ENCODE data around the gene TMEM171. TPM values are rescaled to one million over a fixed set of nuclear protein-coding genes. Genes with fewer than 3 reads are reported as not detected.

The TMEM171 gene
- total and polyA plus RNA-seq, 2 of the 4 experiments (the other 2 are of a cell fraction): 3.0 to 5.1 TPM

DNA sequence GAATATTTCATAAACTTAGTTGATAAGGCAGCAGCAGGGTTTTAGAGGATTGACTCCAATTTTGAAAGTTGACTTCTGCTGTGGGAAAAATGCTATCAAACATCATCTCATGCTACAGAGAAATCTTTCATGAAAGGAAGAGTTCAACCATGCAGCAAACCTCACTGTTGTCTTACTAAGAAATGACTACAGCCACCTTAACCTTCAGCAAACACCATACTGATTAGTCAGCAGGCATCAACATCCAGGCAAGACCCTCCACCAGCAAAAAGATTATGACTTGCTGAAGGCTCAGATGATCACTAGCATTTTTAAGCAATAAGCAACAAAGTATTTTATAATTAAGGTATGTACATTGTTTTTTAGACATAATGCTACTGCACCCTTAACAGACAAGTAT, 60.2 kb downstream of the TMEM171 start:
- Histone ChIP-seq H2BK120ac (ENCODE audit: low read depth, low read length) (no peak overlapping the region), H2BK15ac (ENCODE audit: low read depth, low read length) (no peak overlapping the region), H3K9ac (ENCODE audit: low read depth, low read length) (no peak overlapping the region), H3K4me1 (ENCODE audit: control insufficient read depth, insufficient read depth, low read length) (no peaks in the 10 kb centered on the region), H2AFZ (replicated peaks; ENCODE audit: low read length, poor library complexity) (no peak overlapping the region), H3K9me3 (ENCODE audit: control insufficient read depth, insufficient read depth, low read length) (peaks cover 3% of the 10 kb centered on the region), H2BK20ac (ENCODE audit: low read depth, low read length) (no peak overlapping the region), H4K20me1 (ENCODE audit: insufficient read depth, low read length) (no peaks in the 10 kb centered on the region), H2AK5ac (ENCODE audit: low read depth, low read length) (no peak overlapping the region), H3K4ac (ENCODE audit: low read depth, low read length) (no peak overlapping the region), H2AK9ac (replicated peaks; ENCODE audit: low read depth, low read length, poor library complexity) (no peak overlapping the region), H3K56ac (ENCODE audit: extremely low read depth, insufficient read depth, low read length) (no peak overlapping the region), H3K79me1 (ENCODE audit: low read depth in 1 of 2, low read length in 2 of 2) (no peaks in the 10 kb centered on the region), H3K27me3 (ENCODE audit: control insufficient read depth, insufficient read depth, low read length) (peaks cover 18% of the 10 kb centered on the region), H3K23ac (ENCODE audit: low read depth, low read length) (no peak overlapping the region), H3K18ac (ENCODE audit: low read depth, low read length) (no peak overlapping the region), H3K27ac (ENCODE audit: insufficient read depth, low read length) (no peak overlapping the region), H4K91ac (ENCODE audit: insufficient read depth, low read depth, low read length) (no peak overlapping the region), H3K4me2 (ENCODE audit: low read depth, low read length) (no peak overlapping the region), H2BK5ac (ENCODE audit: low read depth, low read length, poor library complexity, severe bottlenecking) (no peak overlapping the region), H3K9me1 (ENCODE audit: insufficient read depth, low read length) (no peaks in the 10 kb centered on the region), H3K4me3 (ENCODE audit: insufficient read depth, low read depth, low read length) (no peak overlapping the region), H4K8ac (ENCODE audit: low read depth in 2 of 2, low read length in 2 of 2) (no peak overlapping the region), H4K5ac (ENCODE audit: low read depth, low read length) (no peak overlapping the region), H3K36me3 (ENCODE audit: control insufficient read depth, insufficient read depth, low read length) (no peaks in the 10 kb centered on the region), H3K14ac (replicated peaks; ENCODE audit: low read depth, low read length) (no peak overlapping the region)
- DNase-seq (peak; percentile 49), ATAC-seq (ENCODE audit: low read depth) (no peak)
- BruUV-seq (replicated peaks): no TSS peak
- TF ChIP-seq MXI1 (IDR thresholded peaks at IDR 0.05; ENCODE audit: borderline replicate concordance, low read depth, low read length) (no peak), NFE2L2 (IDR thresholded peaks at IDR 0.05; ENCODE audit: low read depth, low read length) (no peak), CHD1 (IDR thresholded peaks at IDR 0.05; ENCODE audit: low read depth, low read length) (no peak), MAZ (IDR thresholded peaks at IDR 0.05; ENCODE audit: borderline replicate concordance, low read depth, low read length) (no peak), RAD21 (IDR thresholded peaks at IDR 0.05; ENCODE audit: low read length) (no peak), RFX5 (IDR thresholded peaks at IDR 0.05; ENCODE audit: low read depth, low read length) (no peak), RCOR1 (IDR thresholded peaks at IDR 0.05; ENCODE audit: insufficient replicate concordance, low read length) (no peak), MAFK (IDR thresholded peaks at IDR 0.05; ENCODE audit: low read depth, low read length) (no peak), FOS (IDR thresholded peaks at IDR 0.05; ENCODE audit: low read depth, low read length) (no peak), BHLHE40 (IDR thresholded peaks at IDR 0.05; ENCODE audit: low read depth, low read length) (no peak), POLR2A (IDR thresholded peaks at IDR 0.05; ENCODE audit: low read depth, low read length) (no peak)
- TF ChIP-seq, protein P1, sequence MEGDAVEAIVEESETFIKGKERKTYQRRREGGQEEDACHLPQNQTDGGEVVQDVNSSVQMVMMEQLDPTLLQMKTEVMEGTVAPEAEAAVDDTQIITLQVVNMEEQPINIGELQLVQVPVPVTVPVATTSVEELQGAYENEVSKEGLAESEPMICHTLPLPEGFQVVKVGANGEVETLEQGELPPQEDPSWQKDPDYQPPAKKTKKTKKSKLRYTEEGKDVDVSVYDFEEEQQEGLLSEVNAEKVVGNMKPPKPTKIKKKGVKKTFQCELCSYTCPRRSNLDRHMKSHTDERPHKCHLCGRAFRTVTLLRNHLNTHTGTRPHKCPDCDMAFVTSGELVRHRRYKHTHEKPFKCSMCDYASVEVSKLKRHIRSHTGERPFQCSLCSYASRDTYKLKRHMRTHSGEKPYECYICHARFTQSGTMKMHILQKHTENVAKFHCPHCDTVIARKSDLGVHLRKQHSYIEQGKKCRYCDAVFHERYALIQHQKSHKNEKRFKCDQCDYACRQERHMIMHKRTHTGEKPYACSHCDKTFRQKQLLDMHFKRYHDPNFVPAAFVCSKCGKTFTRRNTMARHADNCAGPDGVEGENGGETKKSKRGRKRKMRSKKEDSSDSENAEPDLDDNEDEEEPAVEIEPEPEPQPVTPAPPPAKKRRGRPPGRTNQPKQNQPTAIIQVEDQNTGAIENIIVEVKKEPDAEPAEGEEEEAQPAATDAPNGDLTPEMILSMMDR (conservative IDR thresholded peaks at IDR 0.05; ENCODE audit: low read depth, low read length): no peak
- TF ChIP-seq, protein P2, sequence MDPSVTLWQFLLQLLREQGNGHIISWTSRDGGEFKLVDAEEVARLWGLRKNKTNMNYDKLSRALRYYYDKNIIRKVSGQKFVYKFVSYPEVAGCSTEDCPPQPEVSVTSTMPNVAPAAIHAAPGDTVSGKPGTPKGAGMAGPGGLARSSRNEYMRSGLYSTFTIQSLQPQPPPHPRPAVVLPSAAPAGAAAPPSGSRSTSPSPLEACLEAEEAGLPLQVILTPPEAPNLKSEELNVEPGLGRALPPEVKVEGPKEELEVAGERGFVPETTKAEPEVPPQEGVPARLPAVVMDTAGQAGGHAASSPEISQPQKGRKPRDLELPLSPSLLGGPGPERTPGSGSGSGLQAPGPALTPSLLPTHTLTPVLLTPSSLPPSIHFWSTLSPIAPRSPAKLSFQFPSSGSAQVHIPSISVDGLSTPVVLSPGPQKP (IDR thresholded peaks at IDR 0.05; ENCODE audit: borderline replicate concordance, low read depth, low read length): no peak
- in situ Hi-C loops (cut with MboI; ENCODE audit: low sequenced_read_pairs): no loop called here
- intact Hi-C loops (cut with micrococcal nuclease): no loop called here
- CTCF ChIA-PET: no interaction called here
- POLR2A ChIA-PET (ENCODE audit: unreplicated experiment): no interaction called here
- dilution Hi-C loops (cut with HindIII; ENCODE audit: low sequenced_read_pairs, unreplicated experiment): no loop called here
